ENCODE results near the gene ANKRD2.

Gene ANKRD2

DNA sequence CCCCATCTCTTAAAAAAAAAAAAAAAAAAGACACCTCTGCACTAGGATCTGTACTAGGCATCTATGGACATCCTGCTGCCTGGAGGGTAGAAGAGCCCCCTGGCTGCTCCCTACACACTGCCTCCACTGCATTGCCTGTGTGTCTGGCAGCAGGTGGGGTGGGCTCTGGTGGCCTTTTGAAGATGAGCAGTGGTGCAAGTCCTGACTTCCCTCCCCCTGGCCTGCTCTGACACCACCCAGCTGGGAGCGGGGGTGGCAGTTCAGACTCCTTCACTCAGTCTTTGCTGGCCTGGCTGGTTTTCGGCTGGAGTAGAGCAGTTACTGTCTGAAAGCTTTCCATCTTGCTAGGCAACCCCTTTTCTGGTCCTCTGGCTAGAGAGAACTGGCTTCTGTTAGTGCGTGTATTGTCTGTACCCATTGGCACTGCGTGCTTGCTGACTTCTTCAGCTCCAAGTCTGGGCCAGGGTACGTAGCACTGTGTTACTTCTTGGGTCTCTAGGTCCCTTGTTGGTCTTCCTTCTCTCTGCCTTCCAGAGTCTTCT, 34.6 kb downstream of the ANKRD2 start:
- TF ChIP-seq CTCF (IDR thresholded peaks at IDR 0.05) = no peak

GRCh38 chr10:97608991-97609561, 36.5 kb downstream of the ANKRD2 start:
- TF ChIP-seq CTCF (IDR thresholded peaks at IDR 0.05) = no peak

DNA sequence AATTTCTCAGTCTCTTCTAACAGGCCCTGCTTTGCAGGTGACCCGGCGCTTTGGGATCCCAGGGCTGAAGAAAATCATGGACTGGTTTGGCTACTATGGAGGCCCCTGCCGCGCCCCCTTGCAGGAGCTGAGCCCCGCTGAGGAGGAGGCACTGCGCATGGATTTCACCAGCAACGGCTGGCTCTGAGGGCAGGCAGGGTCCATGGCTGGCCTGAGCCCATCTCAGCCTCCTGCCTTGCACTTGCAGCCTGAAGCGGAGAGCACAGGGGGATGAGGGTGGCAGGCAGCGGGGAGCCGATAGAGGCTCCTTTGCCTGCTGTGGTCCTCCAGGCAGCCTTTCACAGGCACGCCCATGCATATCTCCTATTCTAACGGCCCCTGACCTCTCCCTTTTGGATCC, 38.9 kb downstream of the ANKRD2 start:
- TF ChIP-seq CTCF (IDR thresholded peaks at IDR 0.05) = no peak

GRCh38 chr10:97612386-97612785, 39.8 kb downstream of the ANKRD2 start:
- peak; percentile 25 for TF ChIP-seq CTCF (IDR thresholded peaks at IDR 0.05)

DNA sequence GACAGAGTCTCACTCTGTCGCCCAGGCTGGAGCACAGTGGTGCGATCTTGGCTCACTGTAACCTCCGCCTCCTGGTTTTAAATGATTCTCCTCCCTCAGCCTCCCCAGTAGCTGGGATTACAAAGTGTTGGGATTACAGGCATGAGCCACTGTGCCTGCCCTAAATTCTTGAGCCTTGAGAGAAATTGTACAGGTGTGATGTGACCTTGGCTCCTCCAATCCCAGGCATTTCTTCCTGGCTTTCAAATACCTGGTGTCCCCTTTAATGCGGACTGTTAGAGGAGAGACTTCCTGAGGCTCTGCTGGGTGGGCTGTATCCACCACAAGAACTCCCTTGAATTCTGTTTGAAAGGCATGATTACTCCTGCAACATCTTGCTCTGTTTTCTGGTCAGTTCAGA, 45.7 kb downstream of the ANKRD2 start:
- no peak for TF ChIP-seq CTCF (IDR thresholded peaks at IDR 0.05)

- TF ChIP-seq CTCF (IDR thresholded peaks at IDR 0.05) = no peak
These were observed 46.2 kb downstream of the ANKRD2 start for GRCh38 chr10:97618733-97619132.

DNA sequence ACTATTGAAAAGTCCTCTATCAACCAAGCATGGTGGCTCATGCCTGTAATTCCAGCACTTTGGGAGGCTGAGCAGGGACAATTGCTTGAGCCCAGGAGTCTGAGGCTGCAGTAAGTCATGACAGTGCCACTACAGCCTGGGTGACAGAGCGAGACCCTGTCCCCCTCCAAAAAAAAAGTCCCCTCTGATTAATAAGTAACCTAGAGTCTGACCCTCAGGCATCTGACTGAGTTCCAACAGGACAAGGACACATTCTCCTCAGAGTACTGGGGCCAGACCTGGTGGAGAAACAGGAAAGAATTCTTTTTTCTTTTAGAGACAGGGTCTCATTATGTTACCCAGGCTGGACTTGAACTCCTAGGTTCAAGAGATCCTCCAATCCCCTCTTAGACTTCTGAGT, 50.7 kb downstream of the ANKRD2 start:
- no peak for TF ChIP-seq CTCF (IDR thresholded peaks at IDR 0.05)

DNA sequence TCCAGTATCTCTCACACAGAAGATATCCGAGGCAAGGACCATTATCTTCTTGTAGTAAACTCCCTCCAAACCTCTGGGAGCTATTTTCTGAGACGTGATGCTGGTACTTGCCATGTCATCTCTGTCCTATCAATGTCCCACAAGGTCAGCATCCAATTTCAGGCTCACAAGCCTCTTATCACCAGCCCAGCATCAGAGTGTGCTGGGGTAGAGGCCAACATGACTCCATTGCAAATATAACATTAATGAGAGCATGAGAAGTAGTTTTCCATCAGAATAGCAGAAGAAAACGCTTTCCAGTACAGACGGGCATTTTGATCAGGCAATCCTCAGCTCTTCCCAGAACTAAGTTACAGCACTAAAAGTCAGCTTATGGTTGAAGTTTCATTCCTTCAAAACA, 55.2 kb downstream of the ANKRD2 start:
- TF ChIP-seq CTCF (IDR thresholded peaks at IDR 0.05) = no peak
